H1 (cell line): ENCODE data around the gene LIFR. TPM values are rescaled to one million over a fixed set of nuclear protein-coding genes. Genes with fewer than 3 reads are reported as not detected.

Source experiments
- CTCF ChIA-PET: fragments of 300-600 bp; sonication (Branson Sonifier 250); formaldehyde crosslinking; loops from one replicate; lab custom pipeline; 2021; ENCODE audit not compliant: partially characterized antibody; lab: Charles Lee
- POLR2A ChIA-PET: fragments of 300-600 bp; sonication (Branson Sonifier 250); formaldehyde crosslinking; loops from one replicate; lab custom pipeline; 2021; ENCODE audit warnings: inconsistent platforms; ENCODE audit not compliant: partially characterized antibody; lab: Charles Lee
- DNase-seq, 2 experiments: peaks; one replicate each; pipeline versions ENCODE4 v3.0.0 to v3.0.0-alpha.2; 2010 to 2022; ENCODE audit warnings: low spot score in 2 of 2, low read depth in 1 of 2, mixed read lengths in 1 of 2
- FAIRE-seq: peaks from 2 replicates; lab custom pipeline; 2011; peaks lifted over from hg19 to GRCh38; lab: Jason Lieb, UNC
- H2AFZ ChIP-seq: 2 replicates; pipeline ENCODE4 v1.8.1; 2012; ENCODE audit warnings: low read length, inconsistent platforms
- H2AK5ac ChIP-seq: 2 replicates; pipeline ENCODE4 v1.6.1; 2013; ENCODE audit warnings: low read depth, low read length
- H2BK120ac ChIP-seq: replicated peaks from 2 replicates; pipeline ENCODE3; 2013; ENCODE audit warnings: low read depth, low read length, inconsistent platforms
- H2BK12ac ChIP-seq: 2 replicates; pipeline ENCODE4 v1.6.1; 2013; ENCODE audit warnings: low read depth, low read length
- H2BK15ac ChIP-seq: 2 replicates; pipeline ENCODE4 v1.6.1; 2013; ENCODE audit warnings: low read length
- H2BK20ac ChIP-seq: 2 replicates; pipeline ENCODE4 v1.6.1; 2013; ENCODE audit warnings: low read length
- H2BK5ac ChIP-seq: 2 replicates; pipeline ENCODE4 v1.6.1; 2013; ENCODE audit warnings: low read depth, low read length
- H3K14ac ChIP-seq: 2 replicates; pipeline ENCODE4 v1.6.1; 2013; ENCODE audit warnings: inconsistent platforms; ENCODE audit not compliant: insufficient read length
- H3K18ac ChIP-seq: 2 replicates; pipeline ENCODE4 v1.6.1; 2013; ENCODE audit warnings: low read length; ENCODE audit errors: extremely low read depth
- H3K23ac ChIP-seq: 2 replicates; pipeline ENCODE4 v1.6.1; 2013; ENCODE audit warnings: inconsistent platforms; ENCODE audit not compliant: insufficient read length
- H3K23me2 ChIP-seq: 2 replicates; pipeline ENCODE4 v1.6.1; 2013; ENCODE audit warnings: low read depth, low read length
- H3K27ac ChIP-seq: 2 replicates; pipeline ENCODE4 v1.6.1; 2011; ENCODE audit warnings: low read depth, low read length, inconsistent platforms
- H3K27me3 ChIP-seq, 4 experiments: replicated peaks in 1 of 4; 1 replicate in 1 of 4; 2 replicates in 3 of 4; pipeline versions ENCODE4 v1.6.1 to v1.8.1; 2011 to 2013; ENCODE audit warnings: low read length in 3 of 4, mild to moderate bottlenecking in 3 of 4, inconsistent platforms in 2 of 4, mixed read lengths in 2 of 4, moderate library complexity in 1 of 4; ENCODE audit not compliant: control insufficient read depth in 3 of 4, insufficient read depth in 3 of 4; ENCODE audit errors: extremely low read depth in 1 of 4
- H3K36me3 ChIP-seq, 4 experiments: 2 replicates each; pipeline versions ENCODE4 v1.6.1 to v1.8.1; 2011 to 2013; ENCODE audit warnings: mild to moderate bottlenecking in 4 of 4, low read length in 3 of 4, moderate library complexity in 2 of 4, control low read depth in 1 of 4, inconsistent platforms in 1 of 4; ENCODE audit not compliant: insufficient read depth in 4 of 4, control insufficient read depth in 2 of 4
- H3K4ac ChIP-seq: replicated peaks from 2 replicates; pipeline ENCODE3; 2013; ENCODE audit warnings: low read length, low read depth, mixed read lengths, inconsistent platforms; ENCODE audit not compliant: insufficient read length
- H3K4me1 ChIP-seq, 4 experiments: replicated peaks in 1 of 4; 1 replicate in 1 of 4; 2 replicates in 3 of 4; pipeline versions ENCODE4 v1.6.1 to v1.8.1; 2011 to 2013; ENCODE audit warnings: low read length in 3 of 4, inconsistent platforms in 2 of 4, mixed read lengths in 1 of 4; ENCODE audit not compliant: insufficient read depth in 4 of 4, control insufficient read depth in 3 of 4
- H3K4me2 ChIP-seq, 2 experiments: 2 replicates each; pipeline versions ENCODE4 v1.6.1 to v1.8.1; 2011 to 2013; ENCODE audit warnings: low read depth in 2 of 2, low read length in 2 of 2, control low read depth in 1 of 2, inconsistent platforms in 1 of 2, mild to moderate bottlenecking in 1 of 2; ENCODE audit not compliant: insufficient read depth in 1 of 2
- H3K4me3 ChIP-seq, 4 experiments: fragments of 200-600, 300-600 bp in 1 of 4; sonication (generic), shearing (Covaris generic), sonication (Bioruptor Twin) in 1 of 4; 2 replicates each; pipeline versions ENCODE4 v1.5.1 to v1.8.1; 2011 to 2016; ENCODE audit warnings: low read length in 4 of 4, low read depth in 3 of 4, control low read depth in 2 of 4, inconsistent platforms in 2 of 4, mild to moderate bottlenecking in 2 of 4, mixed read lengths in 1 of 4, moderate library complexity in 1 of 4; ENCODE audit not compliant: insufficient read depth in 2 of 4; ENCODE audit errors: extremely low read depth in 1 of 4
- H3K56ac ChIP-seq: replicated peaks from 2 replicates; pipeline ENCODE3; 2013; ENCODE audit warnings: low read depth, mild to moderate bottlenecking, mixed read lengths, low read length, inconsistent platforms; ENCODE audit not compliant: insufficient read length
- H3K79me1 ChIP-seq: 2 replicates; pipeline ENCODE4 v1.6.1; 2013; ENCODE audit warnings: low read depth, low read length, control low read depth
- H3K79me2 ChIP-seq, 2 experiments: 2 replicates each; pipeline versions ENCODE4 v1.6.1 to v1.8.1; 2012 to 2013; ENCODE audit warnings: low read length in 2 of 2, mild to moderate bottlenecking in 2 of 2, inconsistent platforms in 1 of 2; ENCODE audit not compliant: insufficient read depth in 2 of 2, control insufficient read depth in 1 of 2
- H3K9ac ChIP-seq, 4 experiments: replicated peaks in 1 of 4; 1 replicate in 1 of 4; 2 replicates in 3 of 4; pipeline versions ENCODE4 v1.6.1 to v1.8.1; 2011 to 2013; ENCODE audit warnings: low read depth in 3 of 4, low read length in 3 of 4, control low read depth in 2 of 4, mild to moderate bottlenecking in 2 of 4, moderate library complexity in 2 of 4, inconsistent platforms in 1 of 4; ENCODE audit errors: extremely low read depth in 1 of 4
- H3K9me3 ChIP-seq, 2 experiments: 2 replicates each; pipeline versions ENCODE4 v1.6.1 to v1.8.1; 2012 to 2013; ENCODE audit warnings: mild to moderate bottlenecking in 2 of 2, moderate library complexity in 2 of 2, control low read depth in 1 of 2, inconsistent platforms in 1 of 2, low read depth in 1 of 2, low read length in 1 of 2, mixed read lengths in 1 of 2; ENCODE audit not compliant: insufficient read depth in 2 of 2
- H4K20me1 ChIP-seq, 2 experiments: replicated peaks in 1 of 2; 2 replicates each; pipeline versions ENCODE3 to v1.8.1; 2011 to 2013; ENCODE audit warnings: inconsistent platforms in 2 of 2, low read length in 2 of 2, mild to moderate bottlenecking in 1 of 2; ENCODE audit not compliant: insufficient read depth in 2 of 2, control insufficient read depth in 1 of 2
- H4K5ac ChIP-seq: 2 replicates; pipeline ENCODE4 v1.6.1; 2013; ENCODE audit warnings: low read length, low read depth, mixed read lengths, inconsistent platforms; ENCODE audit not compliant: insufficient read length
- H4K8ac ChIP-seq: 2 replicates; pipeline ENCODE4 v1.8.0; 2013; ENCODE audit warnings: mild to moderate bottlenecking, moderate library complexity, low read length, inconsistent platforms; ENCODE audit not compliant: insufficient read depth; ENCODE audit errors: extremely low read depth
- H4K91ac ChIP-seq: replicated peaks from 2 replicates; pipeline ENCODE3; 2013; ENCODE audit warnings: low read length, mixed read lengths, inconsistent platforms; ENCODE audit not compliant: insufficient read length
- BCL11A ChIP-seq, 2 experiments: IDR thresholded peaks; one replicate each; pipeline ENCODE4 v1.6.1; 2011; ENCODE audit warnings: low read depth in 2 of 2, low read length in 2 of 2, mild to moderate bottlenecking in 2 of 2
- CTBP2 ChIP-seq: IDR thresholded peaks from 2 replicates; pipeline ENCODE4 v1.7.0; 2011; ENCODE audit warnings: borderline replicate concordance, mild to moderate bottlenecking, moderate library complexity, mixed read lengths, low read length; ENCODE audit not compliant: insufficient read depth, insufficient read length
- HDAC2 ChIP-seq, 2 experiments: fragments of 300-600 bp in 1 of 2; sonication (generic) in 1 of 2; IDR thresholded peaks; 2 replicates each; pipeline ENCODE4 v1.6.1; 2011 to 2012; ENCODE audit warnings: low read depth in 2 of 2, low read length in 2 of 2, mild to moderate bottlenecking in 2 of 2, moderate library complexity in 2 of 2, borderline replicate concordance in 1 of 2, inconsistent platforms in 1 of 2
- PHF8 ChIP-seq: fragments of 200-600 bp; sonication (generic); conservative IDR thresholded peaks from 2 replicates; pipeline ENCODE4 v1.7.1; 2012; ENCODE audit warnings: low read depth, mild to moderate bottlenecking, inconsistent platforms, low read length, moderate library complexity
- RBBP5 ChIP-seq: IDR thresholded peaks from 2 replicates; pipeline ENCODE4 v1.7.1; 2012; ENCODE audit warnings: low read depth, mild to moderate bottlenecking, inconsistent platforms, low read length, moderate library complexity, borderline replicate concordance
- SIN3A ChIP-seq, 2 experiments: IDR thresholded peaks in 1 of 2; conservative IDR thresholded peaks in 1 of 2; 2 replicates each; pipeline ENCODE4 v1.6.1; 2011 to 2012; ENCODE audit warnings: low read length in 2 of 2, improper control_type of control experiment in 1 of 2, low read depth in 1 of 2, mild to moderate bottlenecking in 1 of 2
- USF2 ChIP-seq: IDR thresholded peaks from 2 replicates; pipeline ENCODE4 v1.6.1; 2011; ENCODE audit warnings: low read length, improper control_type of control experiment
- WGBS, 2 experiments: shearing (Covaris generic) in 1 of 2; methylation state at CpG; one replicate each; pipeline versions ENCODE4 v1.1.6 to v1.1.7; 2013 to 2015; ENCODE audit warnings: low lambda C conversion rate in 2 of 2, mixed read lengths in 2 of 2, inconsistent platforms in 1 of 2, low coverage in 1 of 2, missing lambda C conversion rate in 1 of 2; ENCODE audit not compliant: insufficient replicate concordance in 2 of 2, insufficient coverage in 1 of 2, insufficient read length in 1 of 2; ENCODE audit errors: extremely low coverage in 1 of 2, missing lambda C conversion rate in 1 of 2; 5-methylcytosine and 5-hydroxymethylcytosine counted together
- polyA plus RNA-seq, 7 experiments: library from polyadenylated mRNA; depleted of rRNA in 3 of 7; stranded (reverse) in 5 of 7; unstranded in 2 of 7; fragments of >200 nt in 5 of 7; fragments of 200-250 nt in 2 of 7; gene quantifications; 1 replicate in 5 of 7; 2 replicates in 1 of 7; 4 replicates in 1 of 7; pipeline versions ENCODE4 v1.2.1 to v1.2.3, GENCODE V29; 2011 to 2013; ENCODE audit warnings: missing spikeins in 2 of 7, mixed read lengths in 2 of 7
- total RNA-seq: library from RNA; stranded (reverse); fragmentation: NEBNext Ultra II Directional; extraction: Animal tissue kit (Norgen Biotek cat#: 25700); gene quantifications from 2 replicates; pipeline ENCODE4 v1.2.1, GENCODE V29; 2021
- TF ChIP-seq, protein P1 (sequence below), 3 experiments: IDR thresholded peaks; 1 replicate in 2 of 3; 2 replicates in 1 of 3; pipeline versions ENCODE4 v1.5.1 to v1.6.1; 2011; ENCODE audit warnings: low read length in 3 of 3, mild to moderate bottlenecking in 3 of 3, inconsistent platforms in 2 of 3, low read depth in 1 of 3, moderate library complexity in 1 of 3; ENCODE audit not compliant: insufficient read depth in 1 of 3; ENCODE audit errors: control extremely low read depth in 1 of 3

LIFR gene
- total and polyA plus RNA-seq, 2 of the 8 experiments (the other 6 are each of a cell fraction or from before 2014, with no cell fraction given): 2.0 to 18.9 TPM

DNA sequence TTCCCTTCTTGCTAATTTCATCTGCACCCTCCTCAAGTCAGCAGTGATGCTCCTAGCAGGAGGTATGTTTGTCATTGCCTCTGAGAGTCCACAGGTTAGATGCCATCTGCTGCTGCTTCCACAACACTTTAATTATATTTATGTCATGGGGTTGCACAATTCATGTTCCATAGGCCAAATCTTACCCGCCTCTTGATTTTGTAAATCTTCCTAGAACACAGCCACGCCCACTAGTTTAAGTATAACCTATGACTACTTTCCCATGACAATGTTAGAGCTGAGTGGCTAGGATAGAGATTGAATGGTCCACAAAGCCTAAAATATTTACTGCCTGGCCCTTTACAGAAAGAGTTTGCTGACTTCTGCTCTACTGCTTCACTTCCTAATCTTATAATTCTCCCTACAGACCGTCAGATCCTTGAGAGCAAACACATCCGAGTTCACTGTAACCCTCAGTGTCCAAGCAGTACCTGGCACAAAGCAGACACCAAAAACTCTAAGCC is 21.1 kb downstream of the LIFR start:
- Histone ChIP-seq H3K14ac (no peak overlapping the region), H3K18ac (no peak overlapping the region), H3K4me2 (no peak overlapping the region), H3K4ac (no peak overlapping the region), H2AK5ac (no peak overlapping the region), H4K8ac (no peak overlapping the region), H2BK15ac (no peak overlapping the region), H3K36me3 (no peaks in the 10 kb centered on the region), H3K9me3 (no peaks in the 10 kb centered on the region), H2BK20ac (no peak overlapping the region), H3K27me3 (no peaks in the 10 kb centered on the region), H2BK5ac (no peak overlapping the region), H2BK12ac (no peak overlapping the region), H4K5ac (no peak overlapping the region), H2AFZ (no peak overlapping the region), H4K20me1 (no peaks in the 10 kb centered on the region), H4K91ac (no peak overlapping the region), H3K9ac (no peak overlapping the region), H3K56ac (no peak overlapping the region), H2BK120ac (no peak overlapping the region), H3K79me1 (peaks cover 3% of the 10 kb centered on the region; the same call in 1 of the 2 replicates), H3K79me2 (peaks cover 0 to 63% of the 10 kb centered on the region in 2 experiments; a peak in 2 of 4 replicates), H3K27ac (no peak overlapping the region), H3K23ac (no peak overlapping the region), H3K4me1 (peaks cover 0 to 13% (median 9%) of the 10 kb centered on the region in 4 experiments; a peak in 5 of 7 replicates), H3K4me3 (no peak overlapping the region), H3K23me2 (no peaks in the 10 kb centered on the region)
- WGBS, 2 experiments: 98% methylated on average over 4 of the region's 4 CpGs; no CpG with 5 or more reads in 1 of the 2 experiments
- no peak for DNase-seq
- no peak for FAIRE-seq
- CTCF ChIA-PET: interaction anchor here (2.0 to 2.2 kb wide), 2 partner anchors 15 to 274 kb away, joined by 5 to 6 read pairs; no protein-coding TSS in a partner anchor
- POLR2A ChIA-PET: no interaction called here
- no peak for TF ChIP-seq RBBP5
- TF ChIP-seq PHF8: no peak
- TF ChIP-seq USF2: no peak
- TF ChIP-seq HDAC2 (IDR thresholded peaks at IDR 0.05; ENCODE audit: borderline replicate concordance in 1 of 2, low read depth in 2 of 2, low read length in 2 of 2): no peak
- no peak for TF ChIP-seq CTBP2
- TF ChIP-seq, protein P1, sequence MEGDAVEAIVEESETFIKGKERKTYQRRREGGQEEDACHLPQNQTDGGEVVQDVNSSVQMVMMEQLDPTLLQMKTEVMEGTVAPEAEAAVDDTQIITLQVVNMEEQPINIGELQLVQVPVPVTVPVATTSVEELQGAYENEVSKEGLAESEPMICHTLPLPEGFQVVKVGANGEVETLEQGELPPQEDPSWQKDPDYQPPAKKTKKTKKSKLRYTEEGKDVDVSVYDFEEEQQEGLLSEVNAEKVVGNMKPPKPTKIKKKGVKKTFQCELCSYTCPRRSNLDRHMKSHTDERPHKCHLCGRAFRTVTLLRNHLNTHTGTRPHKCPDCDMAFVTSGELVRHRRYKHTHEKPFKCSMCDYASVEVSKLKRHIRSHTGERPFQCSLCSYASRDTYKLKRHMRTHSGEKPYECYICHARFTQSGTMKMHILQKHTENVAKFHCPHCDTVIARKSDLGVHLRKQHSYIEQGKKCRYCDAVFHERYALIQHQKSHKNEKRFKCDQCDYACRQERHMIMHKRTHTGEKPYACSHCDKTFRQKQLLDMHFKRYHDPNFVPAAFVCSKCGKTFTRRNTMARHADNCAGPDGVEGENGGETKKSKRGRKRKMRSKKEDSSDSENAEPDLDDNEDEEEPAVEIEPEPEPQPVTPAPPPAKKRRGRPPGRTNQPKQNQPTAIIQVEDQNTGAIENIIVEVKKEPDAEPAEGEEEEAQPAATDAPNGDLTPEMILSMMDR (IDR thresholded peaks at IDR 0.05; ENCODE audit: control extremely low read depth in 1 of 3, insufficient read depth in 1 of 3, low read depth in 1 of 3, low read length in 3 of 3): no peak
- TF ChIP-seq BCL11A (IDR thresholded peaks at IDR 0.05; ENCODE audit: low read depth in 2 of 2, low read length in 2 of 2): no peak
- TF ChIP-seq SIN3A (conservative IDR thresholded peaks at IDR 0.05 in 1 of 2, IDR thresholded peaks at IDR 0.05 in 1 of 2; ENCODE audit: low read depth in 1 of 2, low read length in 2 of 2): no peak
